ENCODE data around the gene QKI.

- TF ChIP-seq REST (IDR thresholded peaks at IDR 0.05; ENCODE audit: insufficient replicate concordance, low read depth) (no peak), POLR2AphosphoS5 (IDR thresholded peaks at IDR 0.05; ENCODE audit: low read depth) (no peak)
- TF ChIP-seq, protein P1, sequence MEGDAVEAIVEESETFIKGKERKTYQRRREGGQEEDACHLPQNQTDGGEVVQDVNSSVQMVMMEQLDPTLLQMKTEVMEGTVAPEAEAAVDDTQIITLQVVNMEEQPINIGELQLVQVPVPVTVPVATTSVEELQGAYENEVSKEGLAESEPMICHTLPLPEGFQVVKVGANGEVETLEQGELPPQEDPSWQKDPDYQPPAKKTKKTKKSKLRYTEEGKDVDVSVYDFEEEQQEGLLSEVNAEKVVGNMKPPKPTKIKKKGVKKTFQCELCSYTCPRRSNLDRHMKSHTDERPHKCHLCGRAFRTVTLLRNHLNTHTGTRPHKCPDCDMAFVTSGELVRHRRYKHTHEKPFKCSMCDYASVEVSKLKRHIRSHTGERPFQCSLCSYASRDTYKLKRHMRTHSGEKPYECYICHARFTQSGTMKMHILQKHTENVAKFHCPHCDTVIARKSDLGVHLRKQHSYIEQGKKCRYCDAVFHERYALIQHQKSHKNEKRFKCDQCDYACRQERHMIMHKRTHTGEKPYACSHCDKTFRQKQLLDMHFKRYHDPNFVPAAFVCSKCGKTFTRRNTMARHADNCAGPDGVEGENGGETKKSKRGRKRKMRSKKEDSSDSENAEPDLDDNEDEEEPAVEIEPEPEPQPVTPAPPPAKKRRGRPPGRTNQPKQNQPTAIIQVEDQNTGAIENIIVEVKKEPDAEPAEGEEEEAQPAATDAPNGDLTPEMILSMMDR (IDR thresholded peaks at IDR 0.05; ENCODE audit: insufficient read depth, low read length): no peak
Observed at GRCh38 chr6:163414946-163415619, 565 bp downstream of the QKI start.

Data from HL-60 (cell line).